HepG2 (cell line): Measurements from ENCODE around the gene GRM7. TPM values are rescaled to one million over a fixed set of nuclear protein-coding genes. Genes with fewer than 3 reads are reported as not detected.

ENCODE experiments used
- ATAC-seq: fragments of 200-7000 bp; cut with Tn5 transposase; 3 replicates; pipeline ENCODE4 v1.9.1; 2020; ENCODE audit warnings: mild to moderate bottlenecking, moderate library complexity
- BruUV-seq: library from RNA; stranded (reverse); fragments of 400-500 nt; replicated peaks from 2 replicates; lab custom pipeline; 2021; lab: Mats Ljungman, UMichigan
- CTCF ChIA-PET: fragments of 300-600 bp; formaldehyde crosslinking; extraction: SDS; loops from one replicate; lab custom pipeline; 2021; ENCODE audit warnings: low total read pairs, inconsistent platforms, low intra/inter-chr PET ratio; lab: Yijun Ruan, JAX
- POLR2A ChIA-PET: fragments of 350-600 bp; sonication (Branson Sonifier 250); formaldehyde crosslinking; loops from one replicate; lab custom pipeline; 2020; ENCODE audit warnings: antibody characterized with exemption, inconsistent platforms; lab: Yijun Ruan, JAX
- DNase-seq: peaks from one replicate; pipeline ENCODE4 v3.0.0-alpha.2; 2015; ENCODE audit warnings: low spot score
- FAIRE-seq: peaks from 3 replicates; lab custom pipeline; 2011; peaks lifted over from hg19 to GRCh38; lab: Jason Lieb, UNC
- H2AFZ ChIP-seq: one replicate; pipeline ENCODE4 v1.6.1; 2011; ENCODE audit warnings: low read length, inconsistent platforms
- H3K27ac ChIP-seq: fragments of 300-600 bp; 3 replicates; pipeline ENCODE4 v1.8.0; 2011; ENCODE audit warnings: mixed run types, mild to moderate bottlenecking, mixed read lengths, low read length, inconsistent platforms; ENCODE audit not compliant: insufficient read depth; ENCODE audit errors: extremely low read length
- H3K27me3 ChIP-seq, 2 experiments: fragments of 200-600 bp in 1 of 2; 2 replicates in 1 of 2; 3 replicates in 1 of 2; pipeline versions ENCODE4 v1.6.0 to v1.8.0; 2011; ENCODE audit warnings: low read length in 2 of 2, mild to moderate bottlenecking in 2 of 2, moderate library complexity in 2 of 2, inconsistent platforms in 1 of 2; ENCODE audit not compliant: insufficient read depth in 2 of 2, control insufficient read depth in 1 of 2
- H3K36me3 ChIP-seq, 2 experiments: fragments of 200-600 bp in 1 of 2; replicated peaks in 1 of 2; 2 replicates in 1 of 2; 3 replicates in 1 of 2; pipeline versions ENCODE4 v1.5.1 to v1.8.0; 2011; ENCODE audit warnings: low read length in 2 of 2, inconsistent platforms in 1 of 2; ENCODE audit not compliant: insufficient read depth in 2 of 2, control insufficient read depth in 1 of 2
- H3K4me1 ChIP-seq: 2 replicates; pipeline ENCODE4 v1.5.1; 2012; ENCODE audit warnings: low read length, inconsistent platforms; ENCODE audit not compliant: insufficient read depth
- H3K4me2 ChIP-seq: 2 replicates; pipeline ENCODE4 v1.6.0; 2011; ENCODE audit warnings: low read depth, low read length, inconsistent platforms
- H3K4me3 ChIP-seq, 3 experiments: fragments of 200-600 bp in 1 of 3; sonication (generic), shearing (Covaris generic) in 1 of 3; replicated peaks in 1 of 3; 2 replicates each; pipeline ENCODE4 v1.5.1; 2011 to 2016; ENCODE audit warnings: low read length in 3 of 3, inconsistent platforms in 2 of 3, low read depth in 2 of 3, mild to moderate bottlenecking in 2 of 3, control low read depth in 1 of 3, mixed read lengths in 1 of 3; ENCODE audit not compliant: insufficient read depth in 1 of 3
- H3K79me2 ChIP-seq: one replicate; pipeline ENCODE4 v1.6.1; 2011; ENCODE audit warnings: low read length, inconsistent platforms; ENCODE audit not compliant: insufficient read depth
- H3K9ac ChIP-seq: 2 replicates; pipeline ENCODE4 v1.6.0; 2011; ENCODE audit warnings: mild to moderate bottlenecking, low read depth, low read length, inconsistent platforms; ENCODE audit not compliant: insufficient read depth
- H3K9me3 ChIP-seq: 2 replicates; pipeline ENCODE4 v1.5.1; 2012; ENCODE audit warnings: mild to moderate bottlenecking, low read length
- H4K20me1 ChIP-seq: 2 replicates; pipeline ENCODE4 v1.6.0; 2011; ENCODE audit warnings: inconsistent platforms, mild to moderate bottlenecking, low read length, moderate library complexity; ENCODE audit not compliant: insufficient read depth
- AHDC1 ChIP-seq: sonication (generic); formaldehyde crosslinking; IDR thresholded peaks from 2 replicates; pipeline ENCODE4 v1.5.1; 2020; ENCODE audit warnings: mild to moderate bottlenecking, missing genetic modification reagents, borderline replicate concordance
- ATAD3A ChIP-seq: sonication (generic); formaldehyde crosslinking; IDR thresholded peaks from 2 replicates; pipeline ENCODE4 v1.4.0; 2020; ENCODE audit warnings: missing genetic modification reagents
- BRD4 ChIP-seq: sonication (generic); formaldehyde crosslinking; IDR thresholded peaks from 2 replicates; pipeline ENCODE4 v1.4.0; 2020; ENCODE audit warnings: missing genetic modification reagents
- DMAP1 ChIP-seq: IDR thresholded peaks from 2 replicates; pipeline ENCODE4 v1.6.1; 2016
- NFYB ChIP-seq: sonication (generic); formaldehyde crosslinking; IDR thresholded peaks from 2 replicates; pipeline ENCODE4 v1.4.0; 2020; ENCODE audit warnings: missing genetic modification reagents
- NR2C2 ChIP-seq: sonication (generic); formaldehyde crosslinking; IDR thresholded peaks from 2 replicates; pipeline ENCODE4 v1.4.0; 2020; ENCODE audit warnings: missing genetic modification reagents, mild to moderate bottlenecking, moderate library complexity, borderline replicate concordance
- SOX6 ChIP-seq, 2 experiments: fragments of 450-650 bp in 1 of 2; sonication (generic) in 1 of 2; formaldehyde crosslinking in 1 of 2; IDR thresholded peaks; 2 replicates each; pipeline versions ENCODE4 v1.4.0 to v1.6.1; 2017 to 2020; ENCODE audit warnings: antibody characterized with exemption in 1 of 2, mild to moderate bottlenecking in 1 of 2, missing genetic modification reagents in 1 of 2
- TAF1 ChIP-seq: sonication (generic); formaldehyde crosslinking; IDR thresholded peaks from 2 replicates; pipeline ENCODE4 v1.4.0; 2020; ENCODE audit warnings: missing genetic modification reagents
- TBX3 ChIP-seq: fragments of 450-650 bp; IDR thresholded peaks from 2 replicates; pipeline ENCODE4 v1.6.1; 2017; ENCODE audit warnings: antibody characterized with exemption, mild to moderate bottlenecking, inconsistent platforms, borderline replicate concordance
- TCF7L2 ChIP-seq: IDR thresholded peaks from 2 replicates; pipeline ENCODE4 v1.6.1; 2011; ENCODE audit warnings: mild to moderate bottlenecking, low read depth, low read length, moderate library complexity
- ZNF331 ChIP-seq: sonication (generic); formaldehyde crosslinking; IDR thresholded peaks from 2 replicates; pipeline ENCODE4 v1.4.0; 2020; ENCODE audit warnings: missing genetic modification reagents
- ZNF646 ChIP-seq: sonication (generic); formaldehyde crosslinking; IDR thresholded peaks from 2 replicates; pipeline ENCODE4 v1.9.0; 2021; ENCODE audit warnings: mild to moderate bottlenecking, missing genetic modification reagents
- ZNF747 ChIP-seq: sonication (generic); formaldehyde crosslinking; IDR thresholded peaks from 2 replicates; pipeline ENCODE4 v1.8.1; 2023; ENCODE audit warnings: missing genetic modification reagents, mild to moderate bottlenecking, borderline replicate concordance
- WGBS: methylation state at CpG from one replicate; pipeline ENCODE4 v1.1.6; 2017; ENCODE audit warnings: low lambda C conversion rate; 5-methylcytosine and 5-hydroxymethylcytosine counted together
- in situ Hi-C: cut with HindIII; loops from 2 replicates; pipeline ENCODE4 v1.10.0; 2017; ENCODE audit warnings: low pct_unique_long_range_greater_than_20kb; ENCODE audit not compliant: extremely low pct_ligation_motif_present
- intact Hi-C: fragments of 100-400 bp; cut with micrococcal nuclease; formaldehyde crosslinking; loops from one replicate; pipeline ENCODE4 v1.10.0; 2022; ENCODE audit not compliant: unreplicated experiment
- polyA plus RNA-seq, 8 experiments: library from polyadenylated mRNA; depleted of rRNA in 3 of 8; stranded (reverse) in 7 of 8; unstranded in 1 of 8; fragments of >200 nt; fragmentation: Illumina TruSeq in 4 of 8; extraction: Trizol in 4 of 8; gene quantifications; 2 replicates each; pipeline versions ENCODE4 v1.2.1 to v1.2.3, GENCODE V29; 2011 to 2016; ENCODE audit warnings: low read depth in 4 of 8, missing spikeins in 1 of 8, mixed read lengths in 1 of 8; ENCODE audit not compliant: insufficient read depth in 1 of 8
- total RNA-seq, 5 experiments: library from RNA; depleted of rRNA; stranded (reverse); fragments of >200 nt; fragmentation: Illumina TruSeq; extraction: Trizol; gene quantifications; 2 replicates each; pipeline ENCODE4 v1.2.3, GENCODE V29; 2016; ENCODE audit warnings: low read depth in 1 of 5

GRM7 gene
- total and polyA plus RNA-seq, 2 of the 13 experiments (the other 11 are each of a cell fraction or from before 2014, with no cell fraction given), result not detected

- no TSS peak for BruUV-seq
- Histone ChIP-seq H3K27ac (no peak overlapping the region), H3K9me3 (peaks cover 15% of the 10 kb centered on the region), H2AFZ (no peak overlapping the region), H3K4me3 (no peak overlapping the region), H3K4me1 (no peaks in the 10 kb centered on the region), H3K4me2 (no peak overlapping the region), H3K36me3 (no peaks in the 10 kb centered on the region), H3K9ac (no peak overlapping the region), H4K20me1 (no peaks in the 10 kb centered on the region), H3K27me3 (no peaks in the 10 kb centered on the region), H3K79me2 (no peaks in the 10 kb centered on the region)
- FAIRE-seq, result no peak
- ChIA-PET CTCF (no interaction called here), POLR2A (no interaction called here)
- intact Hi-C loops (no loop called here), in situ Hi-C loops (no loop called here)
- no peak for ATAC-seq
- WGBS, result 22% methylated on average over 3 of the region's 4 CpGs
- no peak for DNase-seq
- TF ChIP-seq TAF1 (CRISPR knock-in tag) (no peak), BRD4 (no peak), ATAD3A (CRISPR knock-in tag) (no peak), TCF7L2 (no peak), SOX6 (IDR thresholded peaks at IDR 0.05) (no peak), SOX6 (CRISPR knock-in tag; IDR thresholded peaks at IDR 0.05) (no peak), DMAP1 (CRISPR knock-in tag) (no peak), NFYB (CRISPR knock-in tag) (no peak), ZNF331 (CRISPR knock-in tag) (no peak), ZNF646 (CRISPR knock-in tag) (no peak), TBX3 (no peak), ZNF747 (CRISPR knock-in tag) (no peak), AHDC1 (CRISPR knock-in tag) (no peak), NR2C2 (no peak)
Measured at GRCh38 chr3:7754653-7755441, 893.9 kb downstream of the GRM7 start.
